Upper lobe of left lung (tissue), 4 donors: Measurements from ENCODE around the gene SEC14L2.

Experiments used
- EP300 ChIP-seq, 4 donors: sonication (generic); formaldehyde crosslinking; IDR thresholded peaks; one replicate each; pipeline ENCODE4 v1.5.1; 2017; ENCODE audit warnings: antibody characterized with exemption in 4 of 4, control low read depth in 2 of 4
- POLR2AphosphoS5 ChIP-seq, 2 donors: sonication (generic); formaldehyde crosslinking; IDR thresholded peaks; one replicate each; pipeline ENCODE4 v1.5.1; 2017; ENCODE audit warnings: antibody characterized with exemption in 2 of 2
- TF ChIP-seq, protein P1 (sequence below), 6 experiments: fragments of 450-650 bp in 4 of 6; fragments of 200-600 bp in 2 of 6; sonication (generic) in 2 of 6; IDR thresholded peaks; one replicate each; pipeline ENCODE4 v1.5.1; 2016 to 2019; ENCODE audit warnings: antibody characterized with exemption in 6 of 6

- TF ChIP-seq, protein P1, sequence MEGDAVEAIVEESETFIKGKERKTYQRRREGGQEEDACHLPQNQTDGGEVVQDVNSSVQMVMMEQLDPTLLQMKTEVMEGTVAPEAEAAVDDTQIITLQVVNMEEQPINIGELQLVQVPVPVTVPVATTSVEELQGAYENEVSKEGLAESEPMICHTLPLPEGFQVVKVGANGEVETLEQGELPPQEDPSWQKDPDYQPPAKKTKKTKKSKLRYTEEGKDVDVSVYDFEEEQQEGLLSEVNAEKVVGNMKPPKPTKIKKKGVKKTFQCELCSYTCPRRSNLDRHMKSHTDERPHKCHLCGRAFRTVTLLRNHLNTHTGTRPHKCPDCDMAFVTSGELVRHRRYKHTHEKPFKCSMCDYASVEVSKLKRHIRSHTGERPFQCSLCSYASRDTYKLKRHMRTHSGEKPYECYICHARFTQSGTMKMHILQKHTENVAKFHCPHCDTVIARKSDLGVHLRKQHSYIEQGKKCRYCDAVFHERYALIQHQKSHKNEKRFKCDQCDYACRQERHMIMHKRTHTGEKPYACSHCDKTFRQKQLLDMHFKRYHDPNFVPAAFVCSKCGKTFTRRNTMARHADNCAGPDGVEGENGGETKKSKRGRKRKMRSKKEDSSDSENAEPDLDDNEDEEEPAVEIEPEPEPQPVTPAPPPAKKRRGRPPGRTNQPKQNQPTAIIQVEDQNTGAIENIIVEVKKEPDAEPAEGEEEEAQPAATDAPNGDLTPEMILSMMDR (IDR thresholded peaks at IDR 0.05): no peak
- no peak for TF ChIP-seq EP300 (IDR thresholded peaks at IDR 0.05)
- no peak for TF ChIP-seq POLR2AphosphoS5 (IDR thresholded peaks at IDR 0.05)
Observed at GRCh38 chr22:30405731-30406130, 8.9 kb downstream of the SEC14L2 start.
